H1 (cell line): ENCODE results near the gene KBTBD13.

Experiments used
- CEBPB ChIP-seq: IDR thresholded peaks from 2 replicates; pipeline ENCODE4 v1.6.1; 2012; ENCODE audit warnings: low read depth, low read length
- EGR1 ChIP-seq: IDR thresholded peaks from 2 replicates; pipeline ENCODE4 v1.6.1; 2011; ENCODE audit warnings: low read depth, low read length, borderline replicate concordance
- JUN ChIP-seq: IDR thresholded peaks from 2 replicates; pipeline ENCODE4 v1.6.1; 2011; ENCODE audit warnings: low read depth, mild to moderate bottlenecking, improper control_type of control experiment, low read length
- JUND ChIP-seq: IDR thresholded peaks from 2 replicates; pipeline ENCODE4 v1.6.1; 2011; ENCODE audit warnings: mild to moderate bottlenecking, improper control_type of control experiment, low read length
- POLR2AphosphoS5 ChIP-seq: IDR thresholded peaks from 2 replicates; pipeline ENCODE4 v1.6.1; 2011; ENCODE audit warnings: low read depth, low read length
- SUZ12 ChIP-seq: fragments of 200-600 bp; sonication (generic); IDR thresholded peaks from 2 replicates; pipeline ENCODE4 v1.6.1; 2012; ENCODE audit warnings: mild to moderate bottlenecking, inconsistent platforms, low read length, moderate library complexity, mixed read lengths
- TBP ChIP-seq: IDR thresholded peaks from 2 replicates; pipeline ENCODE4 v1.6.1; 2011; ENCODE audit warnings: low read depth, low read length, improper control_type of control experiment

DNA sequence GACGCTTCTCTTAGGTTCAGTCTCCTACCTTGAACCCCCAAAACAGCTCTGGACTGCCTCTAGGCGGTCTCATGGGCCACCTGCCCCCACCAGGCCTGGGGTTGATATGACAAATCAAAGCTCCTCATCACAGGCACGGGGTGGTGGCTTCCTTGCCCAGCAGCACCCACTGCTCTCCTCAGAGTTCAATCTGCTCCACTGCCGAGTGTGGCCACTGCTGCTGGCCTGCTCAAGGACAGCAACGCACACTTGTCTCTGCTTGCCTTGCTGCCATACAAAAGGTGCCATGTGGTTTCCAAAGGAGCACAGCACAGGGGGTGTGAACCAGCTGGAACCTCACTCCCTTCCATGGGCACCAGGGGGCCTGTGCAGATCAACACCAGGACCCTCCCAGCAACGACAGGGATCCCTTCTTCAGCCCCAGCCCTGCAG, 10.2 kb downstream of the KBTBD13 start:
- TF ChIP-seq JUND (no peak), EGR1 (no peak), CEBPB (no peak), TBP (no peak), JUN (no peak), SUZ12 (no peak), POLR2AphosphoS5 (no peak)
